Activated CD8-positive, alpha-beta memory T cell treated with anti-CD3 and anti-CD28 coated beads, Interleukin-2, amount 50 U/mL, for 24 hours (primary cell): ENCODE data around the gene KCTD12.

ENCODE experiments used
- DNase-seq: peaks from one replicate; pipeline ENCODE4 v3.0.0-alpha.2; 2020; ENCODE audit errors: extremely low read depth

The KCTD12 gene

GRCh38 chr13:76887076-76887563 lies 915 bp upstream of the KCTD12 start:
- DNase-seq, result no peak

DNA sequence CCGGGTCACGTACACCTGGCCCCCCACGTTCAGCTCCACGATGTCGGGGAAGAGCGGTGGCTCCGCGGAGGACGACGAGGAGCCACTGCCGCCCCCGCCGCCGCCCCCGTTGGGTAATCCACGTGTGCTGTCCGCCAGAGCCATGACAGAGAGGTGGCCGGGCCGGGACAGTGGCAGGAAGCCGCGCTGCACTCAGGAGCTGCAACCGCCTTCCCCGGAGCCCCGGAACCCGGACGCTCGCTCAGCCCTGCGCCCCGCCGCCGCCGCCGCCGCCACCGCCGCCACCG lies 257 bp downstream of the KCTD12 start:
- DNase-seq, result peak; percentile 2

GRCh38 chr13:76885203-76886004 lies 801 bp downstream of the KCTD12 start:
- peak; percentile 2 for DNase-seq

DNA sequence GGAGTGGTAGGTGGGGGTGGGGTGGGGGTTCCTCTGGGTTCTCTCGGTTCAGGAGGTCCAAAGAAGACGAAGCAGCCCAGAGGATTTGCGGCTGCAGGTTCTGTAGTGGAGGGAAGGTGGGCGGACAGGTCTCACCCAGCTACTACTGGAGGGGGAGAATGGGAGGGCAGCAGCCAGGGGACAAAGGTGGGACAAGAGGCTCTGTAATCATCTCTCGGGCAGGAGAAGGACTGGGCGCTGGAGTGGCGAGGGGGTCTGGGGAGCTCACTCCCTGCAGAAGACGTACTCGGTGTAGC lies 1.4 kb downstream of the KCTD12 start:
- DNase-seq, result no peak

GRCh38 chr13:76884186-76884906 lies 1.9 kb downstream of the KCTD12 start:
- no peak for DNase-seq

- no peak for DNase-seq
These were observed 3.0 kb downstream of the KCTD12 start for GRCh38 chr13:76883236-76883635.

GRCh38 chr13:76882431-76882830 lies 3.8 kb downstream of the KCTD12 start:
- DNase-seq, result no peak

DNA sequence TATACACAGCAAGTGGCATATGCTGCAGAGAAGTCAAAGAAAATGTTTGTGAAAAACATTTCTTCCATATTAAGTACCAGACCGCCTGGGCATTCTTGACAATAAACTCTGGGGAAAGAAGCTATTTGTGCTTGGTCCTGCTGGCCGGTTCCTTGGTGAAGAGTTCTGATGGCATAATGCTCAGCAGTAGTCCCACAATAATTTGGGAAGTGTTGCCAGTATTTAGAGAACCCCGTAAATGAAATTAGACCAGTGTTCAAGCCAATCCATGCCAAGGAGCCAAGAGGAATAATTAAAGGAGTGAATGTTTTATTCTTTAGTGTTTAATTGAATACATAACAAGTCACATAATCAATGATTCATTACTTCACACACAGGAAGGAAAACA lies 6.3 kb downstream of the KCTD12 start:
- no peak for DNase-seq

DNA sequence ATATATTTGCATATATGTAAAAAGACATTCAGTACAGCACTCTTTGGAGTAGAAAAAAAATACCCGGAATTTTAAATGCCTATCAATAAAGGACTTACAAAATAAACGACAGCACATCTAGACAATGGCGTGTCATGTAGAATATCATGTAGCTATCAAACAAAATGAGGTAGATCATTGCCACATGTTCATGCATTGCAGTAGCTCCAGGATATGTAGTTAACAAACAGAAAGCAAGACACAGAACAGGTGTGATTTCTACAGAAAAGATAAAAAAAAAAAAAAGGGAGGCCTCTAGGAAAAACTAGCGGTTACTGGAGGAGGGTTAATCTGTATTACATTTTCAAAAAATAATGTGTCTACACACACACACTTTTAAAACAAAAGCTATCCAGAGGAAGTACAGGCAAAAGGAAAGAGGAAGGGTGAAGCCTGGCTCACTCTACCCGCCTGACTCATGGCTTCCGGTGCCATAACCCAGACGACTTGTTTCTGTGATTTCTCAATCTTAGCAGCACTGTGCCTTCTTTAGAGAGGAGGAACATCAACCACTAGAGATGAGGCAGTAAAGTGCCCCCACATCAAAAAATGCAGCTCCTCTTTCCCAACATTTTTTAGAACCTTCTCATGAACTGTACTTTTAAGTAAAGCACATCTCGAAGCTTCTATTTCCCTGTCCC lies 6.9 kb downstream of the KCTD12 start:
- DNase-seq, result no peak

DNA sequence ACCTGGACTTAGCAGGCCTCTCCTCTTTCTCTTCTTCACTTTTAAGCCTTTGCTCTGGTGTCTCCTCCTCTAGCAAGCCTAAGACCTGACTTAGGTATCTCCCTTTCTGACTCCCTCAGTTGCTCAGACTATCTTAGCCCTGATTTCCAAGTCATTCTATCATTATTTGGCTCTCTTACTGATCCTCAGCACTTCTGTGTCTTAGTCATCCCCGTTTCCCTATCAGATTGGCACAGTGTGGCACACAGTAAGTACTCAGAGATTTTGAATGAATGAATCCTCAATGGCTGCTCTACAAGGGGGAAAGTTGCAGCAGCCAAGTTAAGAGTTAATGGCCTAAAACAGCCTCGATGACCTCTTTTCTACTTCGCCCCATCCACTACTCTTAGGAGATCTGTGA lies 8.2 kb downstream of the KCTD12 start:
- no peak for DNase-seq

GRCh38 chr13:76875271-76875815 lies 10.9 kb downstream of the KCTD12 start:
- DNase-seq, result no peak

- no peak for DNase-seq
These were observed 11.7 kb downstream of the KCTD12 start for GRCh38 chr13:76874479-76874878.

DNA sequence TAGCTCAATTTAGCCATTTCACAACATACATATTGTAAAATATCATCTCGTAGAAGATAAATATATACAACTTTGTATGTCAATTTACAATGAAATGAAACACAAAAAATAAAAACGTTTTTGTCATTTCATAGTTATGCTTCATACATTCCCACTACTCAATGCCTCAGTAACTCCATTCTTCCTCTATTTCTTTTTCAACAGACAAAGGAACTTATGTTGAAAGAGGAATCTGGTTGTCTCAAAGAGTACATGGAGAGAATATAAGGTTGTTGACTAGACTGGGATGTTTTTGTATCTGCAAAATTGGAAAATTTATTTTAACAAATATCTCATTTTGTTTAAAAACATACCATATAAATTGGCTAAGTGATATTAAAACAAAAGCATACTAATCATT lies 12.8 kb downstream of the KCTD12 start:
- no peak for DNase-seq

GRCh38 chr13:76872675-76873074 lies 13.5 kb downstream of the KCTD12 start:
- DNase-seq, result no peak

DNA sequence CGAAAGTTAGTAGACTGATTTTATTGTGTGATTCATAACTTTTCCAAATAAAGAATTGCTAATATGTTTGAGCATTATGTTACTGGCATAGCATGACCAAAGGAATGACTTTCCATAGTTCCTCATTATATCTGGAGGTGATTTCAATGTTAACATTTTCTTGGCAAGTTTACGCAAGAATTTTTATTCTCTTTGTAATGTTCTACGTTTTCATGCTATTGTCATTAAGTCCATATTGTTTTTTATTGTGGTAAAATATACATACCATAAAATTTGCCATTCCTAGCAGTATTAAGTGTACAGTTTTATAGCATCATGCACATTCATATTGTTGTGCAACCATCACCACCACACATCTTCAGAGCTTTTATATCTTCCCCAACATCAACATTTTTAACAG lies 14.8 kb downstream of the KCTD12 start:
- no peak for DNase-seq

DNA sequence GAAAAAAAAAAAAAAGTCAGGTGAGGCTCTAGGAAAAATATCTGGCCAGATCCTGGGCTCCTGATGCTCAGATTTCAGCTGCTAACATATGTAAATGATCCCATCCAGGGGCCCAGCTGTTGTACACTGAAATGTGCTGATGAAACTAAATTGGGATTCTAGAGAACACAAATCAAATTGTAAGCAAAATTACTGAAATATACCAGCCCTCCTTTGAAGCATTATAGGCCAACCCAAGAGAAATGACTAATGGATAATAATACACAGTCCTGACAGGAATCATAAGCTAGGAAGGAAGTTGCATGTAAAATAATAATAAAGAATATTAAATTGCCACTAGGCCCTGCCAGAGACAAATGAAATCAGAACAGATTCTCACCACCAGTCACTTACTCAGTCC lies 17.8 kb downstream of the KCTD12 start:
- no peak for DNase-seq

DNA sequence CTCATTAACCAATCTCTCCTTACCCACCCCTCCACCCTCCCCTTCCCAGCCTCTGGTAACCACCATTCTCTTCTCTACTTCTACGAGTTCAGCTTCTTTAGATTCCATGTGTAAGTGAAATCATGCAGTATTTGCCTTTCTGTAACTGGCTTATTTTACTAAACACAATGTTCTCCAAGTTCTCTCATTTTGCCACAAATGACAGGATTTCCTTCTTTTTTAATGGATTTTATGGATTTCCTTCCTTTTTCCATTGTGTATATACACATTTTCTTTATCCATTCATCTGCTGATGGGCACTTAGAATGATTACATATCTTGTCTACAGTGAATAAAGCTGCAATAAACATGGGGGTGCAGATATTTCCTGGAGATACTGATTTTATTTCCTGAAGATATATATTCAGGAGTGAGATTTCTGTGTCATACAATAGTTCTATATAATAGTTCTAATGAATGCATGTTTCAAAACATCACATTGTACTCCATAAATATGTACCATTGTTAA lies 20.2 kb downstream of the KCTD12 start:
- no peak for DNase-seq

DNA sequence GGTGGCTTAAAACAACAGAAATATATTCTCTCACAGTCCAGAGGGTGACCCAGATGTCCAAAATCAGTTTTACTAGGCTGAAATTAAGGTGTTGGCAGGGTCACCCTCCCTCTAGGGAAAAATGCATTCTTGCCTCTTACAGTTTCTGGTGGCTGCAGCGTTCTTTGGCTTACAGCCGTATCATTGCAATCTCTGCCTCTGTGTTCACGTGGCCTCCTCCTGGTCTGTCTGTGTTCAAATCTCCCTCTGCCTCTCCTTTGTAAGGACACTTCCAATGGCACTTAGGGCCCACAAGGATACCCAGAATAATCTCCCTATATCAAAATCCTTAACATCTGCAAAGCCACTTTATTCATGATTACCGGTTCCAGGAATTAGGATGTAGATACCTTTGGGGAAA lies 21.1 kb downstream of the KCTD12 start:
- DNase-seq, result no peak

GRCh38 chr13:76864259-76864658 lies 21.9 kb downstream of the KCTD12 start:
- DNase-seq, result no peak

DNA sequence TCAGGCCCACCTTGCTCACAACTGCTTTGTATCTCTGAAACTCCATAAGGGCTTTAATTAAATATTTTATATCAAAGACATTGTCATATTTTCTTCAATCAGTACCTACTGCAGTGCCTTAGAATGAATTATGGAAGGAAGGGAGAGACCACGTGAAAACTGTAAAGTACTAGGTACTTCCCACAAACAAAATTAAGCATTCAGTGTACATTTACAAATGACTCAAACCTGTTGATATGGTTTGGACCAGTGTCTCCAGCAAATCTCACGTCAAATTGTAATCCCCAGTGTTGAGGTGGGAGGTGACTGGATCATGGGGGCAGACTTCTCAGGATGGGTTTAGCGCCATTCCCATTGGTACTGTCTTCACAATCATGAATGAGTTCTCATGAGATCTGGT lies 23.2 kb downstream of the KCTD12 start:
- DNase-seq, result no peak

DNA sequence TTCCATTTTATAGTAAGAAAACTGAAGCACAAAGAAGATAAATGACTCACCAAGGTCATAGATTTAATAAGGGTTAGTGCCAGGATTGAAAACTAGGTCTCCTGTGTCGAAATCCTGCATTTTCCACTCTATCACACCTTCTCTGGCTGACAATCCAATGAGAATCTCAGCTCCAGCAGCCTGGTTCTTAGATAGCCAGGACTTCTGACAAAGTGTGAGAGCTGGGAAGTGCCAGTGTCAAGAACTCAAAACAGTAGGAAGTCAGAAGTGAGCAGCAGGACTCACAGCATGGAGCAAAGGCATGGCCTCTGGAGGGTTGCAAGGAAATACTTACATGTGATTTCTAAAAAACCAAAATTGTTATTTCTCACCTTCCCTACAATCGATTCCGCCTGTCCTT lies 24.3 kb downstream of the KCTD12 start:
- no peak for DNase-seq

- no peak for DNase-seq
These were observed 25.5 kb downstream of the KCTD12 start for GRCh38 chr13:76860706-76861105.

DNA sequence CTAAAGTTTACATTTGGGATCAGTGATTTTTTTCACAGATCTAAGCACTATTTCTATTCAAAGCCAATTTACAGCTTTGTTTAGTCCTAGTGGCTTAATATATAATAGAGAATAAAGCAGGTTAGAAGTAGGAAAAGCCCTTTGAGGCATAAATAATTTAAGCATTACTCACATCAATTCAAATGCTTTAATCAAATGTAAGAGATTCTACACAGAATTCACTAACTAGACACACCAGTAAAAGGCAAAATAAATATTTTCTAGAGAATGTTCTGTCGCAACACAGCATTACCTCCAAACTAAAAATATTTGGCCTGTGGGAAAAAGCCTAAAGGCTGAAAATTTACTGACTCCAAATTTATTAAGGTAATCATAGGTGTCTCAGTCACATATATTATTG lies 31.3 kb downstream of the KCTD12 start:
- no peak for DNase-seq
